ENCODE measurements around the gene LBH. TPM values are rescaled to one million over a fixed set of nuclear protein-coding genes. Genes with fewer than 3 reads are reported as not detected.

LBH gene
- total and polyA plus RNA-seq, 2 experiments from 2014 or later = 17.5 to 30.3 TPM

GRCh38 chr2:30275256-30275655 is 43.9 kb downstream of the LBH start:
- H3K4me3 ChIP-seq = no peak overlapping the region
- Mint-ChIP-seq H3K4me1 (no peaks in the 10 kb centered on the region), H3K36me3 (ENCODE audit: low read depth) (no peaks in the 10 kb centered on the region), H3K4me3 (no peak overlapping the region), H3K9me3 (no peaks in the 10 kb centered on the region; the same call in 2 of the 3 replicates), H3K27me3 (ENCODE audit: insufficient read depth, low read depth, poor library complexity) (peaks cover 1% of the 10 kb centered on the region), H3K27ac (no peak overlapping the region)
- H3K36me3 ChIP-seq (ENCODE audit: insufficient read depth) = no peaks in the 10 kb centered on the region
- no peaks in the 10 kb centered on the region for H3F3A ChIP-seq (replicated peaks; ENCODE audit: low read depth)
- no peak overlapping the region for H3K4me2 ChIP-seq
- ATAC-seq (no peak), DNase-seq (ENCODE audit: low spot score) (no peak)
- no peaks in the 10 kb centered on the region for H3K4me1 ChIP-seq (ENCODE audit: insufficient read depth)
- H3K9me2 ChIP-seq (ENCODE audit: insufficient read depth) = peaks cover 6% of the 10 kb centered on the region; the same call in 1 of the 2 replicates
- no peaks in the 10 kb centered on the region for H3K27me3 ChIP-seq (ENCODE audit: insufficient read depth)
- no peaks in the 10 kb centered on the region for H4K20me1 ChIP-seq (replicated peaks; ENCODE audit: insufficient read depth)
- H3K27ac ChIP-seq (ENCODE audit: low read depth) = no peak overlapping the region
- H3K79me2 ChIP-seq (replicated peaks; ENCODE audit: insufficient read depth) = no peaks in the 10 kb centered on the region
- TF ChIP-seq EZH2phosphoT487 (IDR thresholded peaks at IDR 0.05; ENCODE audit: unreplicated experiment) (no peak), REST (IDR thresholded peaks at IDR 0.05; ENCODE audit: unreplicated experiment) (no peak), ZNF462 (CRISPR knock-in tag; IDR thresholded peaks at IDR 0.05) (no peak), ZNF114 (CRISPR knock-in tag; IDR thresholded peaks at IDR 0.05) (no peak), POLR2AphosphoS5 (IDR thresholded peaks at IDR 0.05; ENCODE audit: low read depth) (no peak), JUNB (IDR thresholded peaks at IDR 0.05; ENCODE audit: unreplicated experiment) (no peak), ETS1 (IDR thresholded peaks at IDR 0.05) (no peak), CTCF (conservative IDR thresholded peaks at IDR 0.05; ENCODE audit: low read depth in 2 of 2) (no peak), STAT1 (IDR thresholded peaks at IDR 0.05; ENCODE audit: unreplicated experiment) (no peak), NANOG (IDR thresholded peaks at IDR 0.05; ENCODE audit: borderline replicate concordance) (no peak), CREB1 (CRISPR knock-in tag; IDR thresholded peaks at IDR 0.05; ENCODE audit: low read depth) (no peak)
- no peak overlapping the region for H2AFZ ChIP-seq
